Dedifferentiated amniotic fluid mesenchymal stem cell (primary cell): ENCODE measurements around the gene OLFML3.
A peak's percentile ranks its signal among the peaks of the same experiment; 100 is the strongest.
"Not testable (repeated sequence)": the region's sequence is repeated elsewhere in the genome, so short reads cannot be mapped to it uniquely, and the experiment has no call there.

Experiments
- DNase-seq: peaks from one replicate; pipeline ENCODE4 v3.0.0-alpha.2; 2016; ENCODE audit errors: extremely low spot score

OLFML3 gene

DNA sequence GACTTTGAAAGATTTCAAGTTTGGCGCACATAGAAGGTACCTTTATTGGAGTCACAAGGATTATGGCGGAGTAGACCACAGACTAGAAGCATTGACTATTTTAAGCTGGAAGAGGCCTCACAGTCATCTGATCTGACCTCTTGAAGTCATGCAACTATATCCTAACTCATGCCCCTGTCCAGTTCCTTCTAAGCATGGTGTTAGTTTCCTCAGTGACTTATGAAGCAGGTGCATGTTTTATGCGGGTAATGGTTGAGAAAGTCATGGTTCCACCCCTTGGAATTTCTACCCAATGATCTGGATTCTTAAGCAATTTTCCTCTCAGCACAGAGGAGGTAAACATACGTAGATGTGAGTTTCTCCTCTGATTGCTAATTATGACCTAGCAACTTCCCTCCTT lies 11.7 kb downstream of the OLFML3 start:
- DNase-seq, result no peak

DNA sequence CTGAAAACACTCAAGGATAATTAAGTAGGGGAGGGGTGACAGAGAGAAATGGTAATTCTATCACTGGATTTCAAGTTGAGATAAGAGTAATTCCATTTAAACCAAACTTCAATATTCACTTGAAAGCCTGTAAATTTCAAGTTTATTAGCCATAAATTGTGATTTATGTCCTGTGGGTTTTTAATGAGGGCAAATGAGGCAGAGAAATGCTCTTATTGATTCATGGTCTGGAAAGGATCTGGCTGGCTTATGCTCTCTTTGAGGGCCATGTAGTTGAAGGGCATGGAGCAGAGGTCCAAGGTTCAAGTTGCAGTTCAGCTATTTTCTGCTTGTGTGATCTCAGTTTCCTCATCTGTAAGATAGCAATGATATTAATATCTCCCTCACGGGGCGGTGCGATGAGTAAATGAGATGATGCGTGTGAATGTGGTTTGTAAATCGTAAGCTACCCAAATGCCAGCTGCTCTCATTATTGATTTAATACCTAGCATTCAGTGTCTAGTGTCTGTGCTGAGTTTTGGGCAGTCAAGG lies 12.3 kb downstream of the OLFML3 start:
- no peak for DNase-seq

DNA sequence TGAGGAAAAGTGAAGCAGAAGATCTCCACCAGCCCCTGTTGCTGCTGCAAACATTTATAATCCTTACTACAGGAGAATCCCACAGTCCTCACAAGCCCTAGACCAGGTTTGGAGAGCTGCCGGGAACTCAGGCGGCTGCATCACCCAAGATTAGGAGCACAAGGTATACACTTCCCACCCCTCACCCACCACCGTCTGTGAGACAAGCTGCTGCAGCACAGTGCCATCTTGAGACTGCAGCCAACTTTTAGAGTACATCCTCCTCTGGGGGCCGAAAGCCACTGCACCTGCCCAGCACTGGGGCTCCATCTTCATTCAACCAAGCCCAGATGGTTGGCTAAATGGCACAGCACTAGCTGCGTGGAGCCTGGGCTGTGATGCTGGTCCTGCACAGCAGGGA lies 13.8 kb downstream of the OLFML3 start:
- no peak for DNase-seq

DNA sequence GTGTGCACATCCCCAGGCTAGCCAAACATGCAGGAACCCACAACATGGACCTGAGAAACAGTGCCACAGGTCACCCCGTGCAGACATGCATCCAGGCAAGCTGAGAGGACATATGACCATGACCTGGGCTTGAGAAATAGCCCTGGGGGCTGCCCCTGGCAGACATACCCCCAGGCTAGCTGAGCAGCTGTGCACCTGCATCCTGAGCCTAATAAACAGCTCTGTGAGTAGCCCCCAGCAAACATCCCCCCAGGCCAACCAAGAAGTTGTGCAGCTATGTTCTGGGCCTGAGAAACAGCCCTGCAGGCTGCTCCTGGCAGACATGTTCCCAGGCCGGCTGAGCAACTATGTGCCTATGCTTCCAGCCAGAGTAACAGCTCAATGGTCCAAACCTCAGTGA lies 14.5 kb downstream of the OLFML3 start:
- DNase-seq, result no peak

DNA sequence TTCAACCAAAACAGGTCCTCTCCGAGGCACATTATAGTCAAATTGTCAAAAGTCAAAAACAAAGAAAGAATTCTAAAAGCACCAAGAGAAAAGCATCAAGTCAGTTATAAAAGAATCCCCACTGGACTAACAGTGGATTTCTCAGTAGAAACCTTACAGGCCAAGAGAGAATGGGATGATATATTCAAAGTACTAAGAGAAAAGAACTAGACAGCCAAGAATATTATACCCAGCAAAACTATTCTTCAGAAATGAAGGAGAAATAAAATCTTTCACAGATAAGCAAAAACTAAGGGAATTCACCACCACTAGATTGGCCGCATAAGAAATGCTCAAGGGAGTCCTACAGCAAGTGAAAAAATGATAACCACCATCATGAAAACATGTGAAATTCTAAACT lies 16.1 kb downstream of the OLFML3 start:
- DNase-seq, result no peak

DNA sequence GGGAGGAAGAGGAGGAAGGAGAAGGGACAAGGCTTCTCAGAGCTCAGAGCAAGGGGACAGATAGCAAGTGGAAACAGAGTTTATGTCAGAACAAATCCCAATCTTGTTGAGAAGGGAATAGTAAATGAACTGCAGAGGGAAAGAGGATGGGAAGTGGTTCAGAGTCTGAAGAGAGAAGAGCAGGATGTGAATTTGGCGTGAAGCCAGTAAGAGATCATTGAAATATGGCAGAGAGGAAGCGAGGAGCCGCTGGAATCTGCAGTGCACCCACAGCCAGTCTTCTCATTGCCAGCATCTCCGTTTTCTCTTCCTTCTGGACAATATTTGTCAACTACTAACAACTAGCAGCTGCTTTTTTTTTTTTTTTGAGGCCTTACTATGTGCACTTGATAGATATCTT lies 19.1 kb downstream of the OLFML3 start:
- DNase-seq, result no peak

DNA sequence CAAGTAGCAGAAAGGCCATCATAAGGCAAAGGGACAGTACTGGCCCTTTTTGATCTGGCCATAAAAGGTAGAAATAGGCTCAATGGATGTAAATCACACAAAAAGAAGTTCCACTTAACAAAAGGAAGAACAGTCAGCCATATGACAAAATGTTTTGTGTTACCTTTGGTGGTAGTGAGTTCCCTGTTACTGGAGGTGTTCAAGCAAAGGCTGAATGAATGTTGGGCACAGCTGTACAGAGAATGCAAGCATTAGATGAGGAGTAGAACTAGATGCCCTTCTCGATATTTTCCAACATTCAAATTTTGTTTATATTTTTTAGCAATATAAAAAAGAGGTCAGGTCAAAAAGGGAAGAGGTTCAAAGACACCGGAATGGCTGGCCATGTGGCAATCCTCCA lies 20.0 kb downstream of the OLFML3 start:
- no peak for DNase-seq

DNA sequence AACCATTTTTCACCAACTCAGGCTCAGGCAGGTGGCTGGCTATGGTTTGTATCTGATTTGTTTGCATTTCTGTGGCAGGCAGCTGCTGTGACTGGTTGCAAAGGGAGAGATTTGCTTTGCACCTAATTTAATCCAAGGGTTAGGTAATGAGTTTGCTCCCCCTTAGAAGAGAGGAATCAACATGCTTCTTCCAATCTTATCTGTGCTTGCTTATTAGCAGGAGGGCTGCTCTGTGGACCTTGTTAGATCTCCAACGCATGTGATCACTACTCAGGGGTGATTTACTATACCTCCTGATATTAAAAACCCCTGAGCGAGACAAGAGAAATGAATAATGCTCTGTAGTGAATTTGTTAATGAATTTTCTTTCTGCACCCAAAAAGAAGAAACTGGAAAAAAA lies 20.5 kb downstream of the OLFML3 start:
- no peak for DNase-seq

DNA sequence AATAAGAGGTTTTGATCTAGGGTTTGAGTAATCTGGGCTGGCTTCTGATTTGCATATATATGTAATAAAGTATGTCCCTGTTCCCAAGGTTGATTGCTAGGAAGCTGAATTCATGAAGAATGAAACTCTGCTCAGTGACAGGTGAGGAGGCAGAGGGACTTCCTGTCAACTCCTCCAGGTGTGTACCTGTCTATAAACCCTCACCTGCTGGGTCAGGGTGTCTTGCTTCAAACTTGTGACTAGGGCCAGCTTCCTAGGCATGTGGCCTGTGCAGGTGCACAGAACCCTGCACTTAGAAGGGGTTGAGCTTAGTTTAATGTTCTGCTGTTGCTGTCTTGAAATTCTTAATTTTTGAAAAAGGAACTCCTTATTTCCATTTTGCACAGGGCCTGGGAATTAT lies 21.1 kb downstream of the OLFML3 start:
- no peak for DNase-seq

DNA sequence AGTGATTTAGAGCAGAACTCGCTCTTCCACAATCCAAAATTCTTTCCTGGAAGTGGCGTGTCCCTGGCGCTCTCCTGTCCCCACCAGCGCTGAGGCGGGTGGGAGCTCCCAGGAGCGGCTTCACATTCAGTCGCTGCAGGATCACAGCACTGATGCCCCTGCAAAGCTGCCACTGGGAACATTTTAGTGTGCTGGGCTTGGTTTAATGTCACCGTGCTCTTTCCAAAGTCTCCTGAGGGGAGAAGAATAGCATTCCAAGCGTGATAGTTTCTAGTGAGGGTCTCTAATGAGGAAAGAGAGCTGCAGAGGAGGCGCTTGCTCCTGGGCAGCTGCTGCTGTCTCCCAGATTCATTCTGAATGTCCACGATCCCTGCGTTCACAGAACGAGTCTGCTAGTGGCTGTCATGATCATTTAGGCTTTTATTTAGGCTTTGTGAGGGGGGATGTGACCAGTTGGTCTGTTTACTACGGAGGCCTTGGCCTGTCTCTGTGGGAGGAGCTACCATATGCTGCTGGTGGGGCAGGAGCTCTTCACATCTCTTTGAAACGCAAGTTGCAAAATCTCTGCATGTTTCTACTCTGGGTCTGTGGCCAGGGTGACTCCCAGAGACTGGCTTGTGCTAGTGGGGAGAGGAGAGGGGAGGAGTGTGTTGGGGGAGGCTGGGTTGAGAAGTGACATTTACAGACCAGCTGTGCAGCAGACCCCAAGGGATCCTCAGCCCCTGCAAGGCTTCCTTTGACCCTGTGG lies 23.4 kb downstream of the OLFML3 start:
- no peak for DNase-seq

DNA sequence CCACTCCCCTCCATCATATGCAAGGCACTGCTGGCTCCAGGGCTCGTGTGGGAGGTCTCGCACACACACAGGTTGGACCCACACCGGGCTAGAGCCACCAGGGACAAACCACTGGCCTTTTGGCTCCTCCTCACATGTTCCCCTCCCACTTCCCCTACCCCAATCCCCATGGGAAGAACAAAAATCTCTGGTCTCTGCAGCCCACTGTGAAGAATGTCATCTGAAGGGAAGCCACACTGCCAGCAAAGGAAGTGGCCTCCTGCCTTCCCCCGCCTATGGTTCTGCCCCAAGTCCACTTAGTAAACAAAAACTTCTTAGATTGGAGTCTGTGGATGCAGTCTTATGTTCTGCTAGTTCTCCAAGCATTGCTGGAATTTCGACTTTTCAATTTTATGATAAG lies 24.2 kb downstream of the OLFML3 start:
- DNase-seq, result no peak

DNA sequence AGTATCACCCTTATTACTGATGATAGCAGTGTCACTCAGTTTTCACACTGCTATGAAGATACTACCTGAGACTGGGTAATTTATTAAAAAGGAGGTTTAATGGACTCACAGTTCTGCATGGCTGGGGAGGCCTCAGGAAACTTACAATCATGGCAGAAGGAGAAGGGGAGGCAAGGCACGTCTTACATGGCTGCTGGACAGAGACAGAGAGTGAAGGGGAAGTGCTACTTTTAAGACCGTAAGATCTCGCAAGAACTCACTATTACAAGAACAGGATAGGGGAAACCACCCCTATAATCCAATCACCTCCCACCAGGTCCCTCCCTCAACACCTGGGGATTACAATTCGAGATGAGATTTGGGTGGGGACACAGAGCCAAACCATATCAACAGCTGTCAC lies 27.6 kb downstream of the OLFML3 start:
- DNase-seq, result not testable (repeated sequence)

DNA sequence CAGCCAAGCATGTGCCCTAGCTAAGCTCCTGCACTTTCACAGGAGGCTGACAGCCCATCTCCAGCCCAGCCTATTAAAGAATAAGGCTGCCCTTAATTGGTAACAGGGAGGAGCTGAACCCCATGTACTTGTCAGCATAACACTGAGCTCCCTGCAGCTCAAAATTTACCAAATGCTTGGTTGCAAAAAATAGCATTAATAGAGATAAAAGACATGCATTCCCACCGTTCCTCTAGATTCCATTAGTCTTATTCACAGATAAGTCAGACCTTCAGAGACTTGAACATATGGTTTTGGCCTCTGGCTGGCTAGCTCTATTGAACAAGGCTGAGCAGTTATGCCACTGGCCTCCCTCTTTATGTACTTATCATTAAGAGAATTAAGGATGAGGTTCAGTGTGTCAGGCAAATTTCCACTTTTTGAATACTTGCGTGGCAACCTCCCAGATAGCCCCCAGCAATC lies 29.2 kb downstream of the OLFML3 start:
- no peak for DNase-seq

DNA sequence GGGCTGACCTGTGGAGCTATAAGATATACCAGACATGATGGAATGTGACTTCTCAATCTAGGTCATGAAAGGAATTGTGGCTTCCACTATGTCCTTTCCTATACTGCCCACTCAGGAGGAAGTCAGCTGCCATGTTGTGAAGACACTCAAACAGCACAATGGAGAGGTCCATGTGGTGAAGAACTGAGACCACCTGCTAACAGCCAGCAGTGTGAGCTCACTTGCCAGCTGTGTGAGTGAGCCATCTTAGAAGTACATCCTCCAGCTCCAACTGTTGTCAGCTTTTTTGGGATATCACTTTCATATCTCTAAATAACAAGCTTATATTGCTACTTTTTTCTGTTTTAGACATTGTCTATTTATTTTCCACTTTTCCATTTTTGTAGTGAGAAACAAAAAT lies 29.7 kb downstream of the OLFML3 start:
- DNase-seq, result no peak

DNA sequence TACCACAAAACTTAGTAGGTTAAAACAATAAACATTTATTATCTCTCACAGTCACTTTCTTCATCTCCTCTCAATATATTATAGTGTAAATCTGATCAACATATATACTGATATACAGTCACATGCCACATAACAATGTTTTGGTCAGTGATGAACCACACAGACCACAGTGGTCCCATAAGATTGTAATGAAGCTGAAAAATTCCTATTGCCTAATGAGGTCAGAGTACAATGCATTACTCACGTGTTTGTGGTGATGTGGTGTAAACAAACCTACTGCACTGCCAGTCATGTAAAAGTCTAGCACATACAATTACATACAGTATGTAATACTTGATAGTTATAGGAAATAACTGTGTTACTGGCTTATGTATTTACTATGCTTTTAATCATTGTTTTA lies 30.1 kb downstream of the OLFML3 start:
- no peak for DNase-seq

DNA sequence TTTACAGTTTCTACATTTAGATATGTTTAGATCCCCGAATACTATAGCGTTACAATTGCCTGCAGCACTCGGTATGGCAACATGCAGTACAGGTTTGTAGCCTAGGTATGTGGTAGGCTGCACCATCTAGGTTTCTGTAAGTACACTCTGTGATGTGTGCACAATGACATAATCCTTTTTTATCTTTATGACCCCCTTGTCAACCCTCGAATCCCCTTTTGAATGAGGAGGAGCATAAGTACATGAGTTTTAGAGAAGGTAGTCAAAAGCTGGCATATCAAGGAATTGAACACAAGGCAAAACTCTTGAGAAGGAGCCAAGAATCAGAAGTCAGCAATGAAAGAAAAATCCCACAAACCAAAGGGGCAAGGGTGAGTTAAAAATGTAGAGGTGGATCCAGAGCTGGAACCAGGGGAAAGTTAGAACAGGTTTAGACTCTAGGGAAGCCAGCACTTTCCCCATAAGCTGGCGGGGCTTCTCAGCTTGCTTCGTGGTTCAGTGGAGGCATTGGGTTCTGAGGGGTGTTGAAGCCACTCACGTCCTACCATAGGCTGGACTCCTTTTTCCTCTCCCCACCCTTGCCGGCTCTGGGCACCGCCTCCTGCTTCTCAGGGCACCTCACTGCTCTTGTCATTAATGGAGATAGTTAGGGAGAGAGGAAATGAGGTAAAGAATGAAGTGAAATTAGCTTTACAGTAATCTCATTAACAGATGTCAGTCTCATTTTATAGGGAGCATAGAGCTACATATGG lies 31.3 kb downstream of the OLFML3 start:
- no peak for DNase-seq

DNA sequence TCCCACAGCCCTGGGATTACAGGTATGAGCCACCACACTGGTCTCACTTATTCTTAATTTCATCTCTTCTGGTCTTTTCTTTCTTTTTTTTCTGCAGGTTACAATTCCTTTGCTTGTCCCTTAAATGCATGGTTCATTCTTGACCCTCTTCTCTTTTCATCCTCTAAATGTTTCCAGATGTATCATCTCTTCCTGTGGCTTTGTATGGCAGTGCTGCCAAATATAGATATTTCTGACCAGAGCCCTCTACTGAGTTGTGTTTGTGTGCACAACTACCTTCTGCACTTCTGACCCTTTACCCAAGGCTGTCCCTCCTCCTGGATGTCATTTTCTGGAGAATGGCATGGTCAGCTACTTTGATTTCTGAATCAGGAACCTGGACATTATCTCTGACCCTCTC lies 32.5 kb downstream of the OLFML3 start:
- no peak for DNase-seq

DNA sequence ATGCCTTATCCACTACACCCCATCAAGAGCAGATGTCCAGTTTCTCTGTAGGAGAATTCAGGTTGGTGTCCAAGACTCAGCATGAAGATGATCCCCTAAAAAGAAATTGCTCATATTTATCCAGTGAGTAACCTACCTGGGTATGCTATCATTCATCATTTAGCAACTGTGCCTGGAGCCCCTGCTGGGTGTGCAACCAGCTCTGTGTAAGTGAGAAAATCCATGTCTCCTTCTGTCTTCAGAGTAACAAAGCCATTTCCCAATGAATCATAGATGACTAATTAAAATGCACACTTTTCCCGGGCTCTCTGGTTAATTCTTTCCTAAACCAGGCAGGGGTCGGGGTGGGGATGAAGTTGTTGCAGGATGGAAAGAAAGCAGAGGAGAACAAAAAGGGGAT lies 35.8 kb downstream of the OLFML3 start:
- no peak for DNase-seq

DNA sequence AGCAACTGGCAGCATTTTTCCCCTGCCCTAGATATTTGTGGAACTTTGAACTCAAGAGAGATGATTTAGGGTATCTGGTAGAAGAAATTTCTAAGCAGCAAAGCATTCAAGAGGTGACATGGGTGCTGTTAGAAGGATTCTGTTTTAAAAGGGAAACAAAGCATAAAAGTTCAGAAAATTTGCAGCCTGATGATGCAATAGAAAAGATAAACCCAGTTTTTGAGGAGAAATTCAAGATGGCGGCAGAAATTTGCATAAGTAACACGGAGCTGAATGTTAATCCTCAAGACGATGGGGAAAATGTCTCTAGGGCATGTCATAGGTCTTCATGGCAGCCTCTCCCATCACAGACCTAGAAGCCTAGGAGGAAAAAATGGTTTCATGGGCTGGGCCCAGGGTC lies 40.5 kb downstream of the OLFML3 start:
- not testable (repeated sequence) for DNase-seq

DNA sequence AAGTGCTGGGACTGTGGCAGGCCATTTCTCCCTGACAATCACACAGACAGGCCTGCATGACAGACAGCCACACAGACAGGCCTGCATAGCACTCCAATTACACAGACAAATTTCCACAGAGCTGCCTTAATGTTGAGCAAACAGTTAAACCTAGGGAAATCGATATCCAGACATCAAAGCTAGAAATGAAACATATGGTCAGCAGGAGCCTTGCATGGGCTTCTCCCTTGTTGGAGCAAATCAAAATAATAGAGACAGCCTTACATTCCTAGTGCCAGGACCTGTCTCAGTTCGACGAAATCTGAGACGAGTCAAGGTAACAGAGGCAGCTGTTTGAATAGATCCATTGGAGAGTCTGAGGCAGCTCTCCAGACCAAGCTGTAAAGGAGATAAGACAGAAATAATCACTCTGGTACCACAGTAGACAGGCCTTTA lies 42.4 kb downstream of the OLFML3 start:
- no peak for DNase-seq

DNA sequence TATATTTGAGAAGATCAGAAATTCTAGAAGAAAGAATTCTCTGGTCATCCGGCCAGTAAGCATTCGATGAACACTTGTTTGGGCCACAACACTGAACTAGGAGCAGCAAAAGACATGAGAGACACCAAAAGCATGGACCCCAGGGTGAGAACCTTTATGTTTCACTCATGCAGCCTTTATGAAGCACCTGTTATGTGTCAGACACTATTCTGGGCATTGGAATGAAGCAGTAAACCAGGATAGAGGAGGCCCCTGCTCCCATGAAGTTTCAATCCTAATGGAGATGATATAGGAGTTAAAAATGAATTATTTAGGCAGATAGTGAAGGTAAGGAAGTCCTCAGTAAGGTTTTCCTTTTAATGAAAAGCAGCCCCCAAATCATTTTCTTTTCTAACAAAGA lies 43.6 kb downstream of the OLFML3 start:
- no peak for DNase-seq

DNA sequence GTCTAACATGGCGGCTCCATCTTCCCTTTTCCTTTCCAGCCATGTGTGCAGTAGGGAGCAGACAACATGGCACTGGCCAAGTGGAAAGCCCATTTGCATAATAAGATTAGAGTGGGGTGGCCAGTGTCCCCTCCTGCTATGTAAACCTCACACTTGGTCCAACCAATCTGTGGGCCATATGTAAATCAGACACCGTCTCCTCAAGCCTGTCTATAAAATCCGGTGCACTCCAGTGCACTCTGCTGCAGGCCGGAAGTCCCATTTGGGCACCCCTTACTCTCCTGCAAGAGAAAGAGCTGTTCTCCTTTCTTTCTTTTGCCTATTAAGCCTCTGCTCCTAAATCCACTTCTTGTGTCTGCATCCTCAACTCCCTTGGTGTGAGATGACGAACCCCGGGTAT lies 44.1 kb downstream of the OLFML3 start:
- DNase-seq, result no peak

DNA sequence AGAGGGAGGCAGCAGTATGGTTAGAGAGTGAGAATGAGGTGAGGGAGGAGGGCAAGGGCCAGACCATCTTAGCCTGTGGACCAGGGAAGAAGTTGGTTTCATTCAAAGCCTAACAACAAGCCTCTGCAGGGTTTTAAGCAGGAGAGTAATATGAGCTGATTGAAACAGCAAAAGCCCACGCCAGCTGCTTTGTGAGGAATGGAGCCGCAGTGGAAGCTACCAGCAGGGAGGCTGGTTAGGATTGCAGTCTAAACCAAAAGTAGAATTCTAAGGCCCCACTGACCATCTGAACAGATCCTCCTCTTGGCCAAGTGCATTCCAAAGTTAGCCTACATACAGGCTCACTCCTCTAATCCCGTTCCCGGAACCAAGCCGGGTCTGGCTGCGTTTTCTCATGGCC lies 44.8 kb downstream of the OLFML3 start:
- DNase-seq, result peak; percentile 42
